NT2/D1 (cell line): ENCODE data around the gene CDC42EP4.

Experiments
- SUZ12 ChIP-seq: IDR thresholded peaks from 2 replicates; pipeline ENCODE4 v1.6.1; 2011; ENCODE audit not compliant: insufficient read length, insufficient read depth; ENCODE audit errors: extremely low read depth
- YY1 ChIP-seq: IDR thresholded peaks from 2 replicates; pipeline ENCODE4 v1.6.1; 2011; ENCODE audit not compliant: insufficient read length, insufficient read depth
- ZNF274 ChIP-seq: IDR thresholded peaks from 2 replicates; pipeline ENCODE4 v1.6.1; 2011; ENCODE audit warnings: mild to moderate bottlenecking, low read depth, low read length

GRCh38 chr17:73349647-73350046 lies 37.8 kb upstream of the CDC42EP4 start:
- no peak for TF ChIP-seq YY1
- no peak for TF ChIP-seq SUZ12
- no peak for TF ChIP-seq ZNF274
